HepG2 (cell line): ENCODE data around the gene TGM2. TPM values are rescaled to one million over a fixed set of nuclear protein-coding genes. Genes with fewer than 3 reads are reported as not detected.

Experiments used
- ATAC-seq: fragments of 200-7000 bp; cut with Tn5 transposase; 3 replicates; pipeline ENCODE4 v1.9.1; 2020; ENCODE audit warnings: mild to moderate bottlenecking, moderate library complexity
- BruUV-seq: library from RNA; stranded (reverse); fragments of 400-500 nt; replicated peaks from 2 replicates; lab custom pipeline; 2021; lab: Mats Ljungman, UMichigan
- CTCF ChIA-PET: fragments of 300-600 bp; formaldehyde crosslinking; extraction: SDS; loops from one replicate; lab custom pipeline; 2021; ENCODE audit warnings: low total read pairs, inconsistent platforms, low intra/inter-chr PET ratio; lab: Yijun Ruan, JAX
- POLR2A ChIA-PET: fragments of 350-600 bp; sonication (Branson Sonifier 250); formaldehyde crosslinking; loops from one replicate; lab custom pipeline; 2020; ENCODE audit warnings: antibody characterized with exemption, inconsistent platforms; lab: Yijun Ruan, JAX
- DNase-seq: peaks from one replicate; pipeline ENCODE4 v3.0.0-alpha.2; 2015; ENCODE audit warnings: low spot score
- FAIRE-seq: peaks from 3 replicates; lab custom pipeline; 2011; peaks lifted over from hg19 to GRCh38; lab: Jason Lieb, UNC
- H2AFZ ChIP-seq: one replicate; pipeline ENCODE4 v1.6.1; 2011; ENCODE audit warnings: low read length, inconsistent platforms
- H3K27ac ChIP-seq: fragments of 300-600 bp; 3 replicates; pipeline ENCODE4 v1.8.0; 2011; ENCODE audit warnings: mixed run types, mild to moderate bottlenecking, mixed read lengths, low read length, inconsistent platforms; ENCODE audit not compliant: insufficient read depth; ENCODE audit errors: extremely low read length
- H3K27me3 ChIP-seq, 2 experiments: fragments of 200-600 bp in 1 of 2; 2 replicates in 1 of 2; 3 replicates in 1 of 2; pipeline versions ENCODE4 v1.6.0 to v1.8.0; 2011; ENCODE audit warnings: low read length in 2 of 2, mild to moderate bottlenecking in 2 of 2, moderate library complexity in 2 of 2, inconsistent platforms in 1 of 2; ENCODE audit not compliant: insufficient read depth in 2 of 2, control insufficient read depth in 1 of 2
- H3K36me3 ChIP-seq, 2 experiments: fragments of 200-600 bp in 1 of 2; replicated peaks in 1 of 2; 2 replicates in 1 of 2; 3 replicates in 1 of 2; pipeline versions ENCODE4 v1.5.1 to v1.8.0; 2011; ENCODE audit warnings: low read length in 2 of 2, inconsistent platforms in 1 of 2; ENCODE audit not compliant: insufficient read depth in 2 of 2, control insufficient read depth in 1 of 2
- H3K4me1 ChIP-seq: 2 replicates; pipeline ENCODE4 v1.5.1; 2012; ENCODE audit warnings: low read length, inconsistent platforms; ENCODE audit not compliant: insufficient read depth
- H3K4me2 ChIP-seq: 2 replicates; pipeline ENCODE4 v1.6.0; 2011; ENCODE audit warnings: low read depth, low read length, inconsistent platforms
- H3K4me3 ChIP-seq, 3 experiments: fragments of 200-600 bp in 1 of 3; sonication (generic), shearing (Covaris generic) in 1 of 3; replicated peaks in 1 of 3; 2 replicates each; pipeline ENCODE4 v1.5.1; 2011 to 2016; ENCODE audit warnings: low read length in 3 of 3, inconsistent platforms in 2 of 3, low read depth in 2 of 3, mild to moderate bottlenecking in 2 of 3, control low read depth in 1 of 3, mixed read lengths in 1 of 3; ENCODE audit not compliant: insufficient read depth in 1 of 3
- H3K79me2 ChIP-seq: one replicate; pipeline ENCODE4 v1.6.1; 2011; ENCODE audit warnings: low read length, inconsistent platforms; ENCODE audit not compliant: insufficient read depth
- H3K9ac ChIP-seq: 2 replicates; pipeline ENCODE4 v1.6.0; 2011; ENCODE audit warnings: mild to moderate bottlenecking, low read depth, low read length, inconsistent platforms; ENCODE audit not compliant: insufficient read depth
- H3K9me3 ChIP-seq: 2 replicates; pipeline ENCODE4 v1.5.1; 2012; ENCODE audit warnings: mild to moderate bottlenecking, low read length
- H4K20me1 ChIP-seq: 2 replicates; pipeline ENCODE4 v1.6.0; 2011; ENCODE audit warnings: inconsistent platforms, mild to moderate bottlenecking, low read length, moderate library complexity; ENCODE audit not compliant: insufficient read depth
- KMT2A ChIP-seq: sonication (generic); formaldehyde crosslinking; IDR thresholded peaks from 2 replicates; pipeline ENCODE4 v1.4.0; 2020; ENCODE audit warnings: missing genetic modification reagents
- ZBTB38 ChIP-seq: sonication (generic); formaldehyde crosslinking; IDR thresholded peaks from 2 replicates; pipeline ENCODE4 v1.5.1; 2020; ENCODE audit warnings: mild to moderate bottlenecking, missing genetic modification reagents
- ZNF737 ChIP-seq: sonication (generic); formaldehyde crosslinking; IDR thresholded peaks from 2 replicates; pipeline ENCODE4 v1.5.0; 2020; ENCODE audit warnings: missing genetic modification reagents, mild to moderate bottlenecking, borderline replicate concordance
- ZNF768 ChIP-seq: sonication (generic); formaldehyde crosslinking; IDR thresholded peaks from 2 replicates; pipeline ENCODE4 v1.4.0; 2020; ENCODE audit warnings: missing genetic modification reagents
- ZNF782 ChIP-seq: sonication (generic); formaldehyde crosslinking; IDR thresholded peaks from 2 replicates; pipeline ENCODE4 v1.4.0; 2020; ENCODE audit warnings: missing genetic modification reagents, mild to moderate bottlenecking, borderline replicate concordance
- WGBS: methylation state at CpG from one replicate; pipeline ENCODE4 v1.1.6; 2017; ENCODE audit warnings: low lambda C conversion rate; 5-methylcytosine and 5-hydroxymethylcytosine counted together
- in situ Hi-C: cut with HindIII; loops from 2 replicates; pipeline ENCODE4 v1.10.0; 2017; ENCODE audit warnings: low pct_unique_long_range_greater_than_20kb; ENCODE audit not compliant: extremely low pct_ligation_motif_present
- intact Hi-C: fragments of 100-400 bp; cut with micrococcal nuclease; formaldehyde crosslinking; loops from one replicate; pipeline ENCODE4 v1.10.0; 2022; ENCODE audit not compliant: unreplicated experiment
- polyA plus RNA-seq, 8 experiments: library from polyadenylated mRNA; depleted of rRNA in 3 of 8; stranded (reverse) in 7 of 8; unstranded in 1 of 8; fragments of >200 nt; fragmentation: Illumina TruSeq in 4 of 8; extraction: Trizol in 4 of 8; gene quantifications; 2 replicates each; pipeline versions ENCODE4 v1.2.1 to v1.2.3, GENCODE V29; 2011 to 2016; ENCODE audit warnings: low read depth in 4 of 8, missing spikeins in 1 of 8, mixed read lengths in 1 of 8; ENCODE audit not compliant: insufficient read depth in 1 of 8
- total RNA-seq, 5 experiments: library from RNA; depleted of rRNA; stranded (reverse); fragments of >200 nt; fragmentation: Illumina TruSeq; extraction: Trizol; gene quantifications; 2 replicates each; pipeline ENCODE4 v1.2.3, GENCODE V29; 2016; ENCODE audit warnings: low read depth in 1 of 5
- TF ChIP-seq, protein P1 (sequence below): sonication (generic); formaldehyde crosslinking; IDR thresholded peaks from 2 replicates; pipeline ENCODE4 v1.8.0; 2022; ENCODE audit warnings: mild to moderate bottlenecking, missing genetic modification reagents; ENCODE audit not compliant: insufficient replicate concordance

The TGM2 gene
- total and polyA plus RNA-seq, 2 of the 13 experiments (the other 11 are each of a cell fraction or from before 2014, with no cell fraction given) = 4.2 to 46.4 TPM

DNA sequence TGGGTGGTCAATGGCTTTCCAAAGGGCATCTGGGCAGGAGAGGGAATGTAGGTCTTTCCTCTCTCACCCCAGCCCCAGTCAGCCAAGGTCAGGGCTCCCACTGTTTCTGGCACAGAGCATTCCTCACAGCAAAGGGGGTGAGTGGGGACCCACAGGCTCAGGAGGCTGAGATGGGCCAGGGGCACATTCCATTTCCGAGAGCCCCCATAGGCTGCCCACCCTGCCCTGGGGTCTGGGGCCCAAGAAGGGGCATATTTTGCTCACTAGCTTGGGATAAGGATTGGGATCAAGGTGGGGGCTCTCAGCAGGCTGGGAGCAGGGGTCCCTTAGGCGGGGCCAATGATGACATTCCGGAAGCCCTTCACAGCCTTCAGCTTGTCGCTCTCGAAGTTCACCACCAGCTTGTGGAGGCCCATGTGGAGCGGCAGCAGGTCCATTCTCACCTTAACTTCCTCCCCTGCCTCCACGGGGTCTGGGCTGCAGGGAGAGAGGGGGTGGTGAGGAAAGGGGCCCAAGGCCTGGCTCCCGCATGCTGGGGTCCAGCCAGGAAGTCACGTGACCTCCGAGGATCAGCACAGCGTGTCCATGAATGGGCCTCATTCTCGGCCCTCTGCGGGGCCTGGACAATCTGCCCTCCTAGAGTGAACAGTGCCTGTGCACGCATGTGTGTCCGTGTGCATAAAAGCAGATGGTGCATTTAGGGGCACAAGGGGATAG lies 35.0 kb downstream of the TGM2 start:
- Histone ChIP-seq H4K20me1 (no peaks in the 10 kb centered on the region), H3K79me2 (no peaks in the 10 kb centered on the region), H3K9me3 (no peaks in the 10 kb centered on the region), H3K4me1 (peaks cover 72% of the 10 kb centered on the region), H2AFZ (no peak overlapping the region), H3K27me3 (no peaks in the 10 kb centered on the region), H3K4me2 (no peak overlapping the region), H3K36me3 (no peaks in the 10 kb centered on the region), H3K27ac (no peak overlapping the region), H3K9ac (no peak overlapping the region), H3K4me3 (no peak overlapping the region)
- intact Hi-C loops = no loop called here
- ChIA-PET CTCF (no interaction called here), POLR2A (interaction anchor here (1.6 kb wide), 1 partner anchor 14 kb away, joined by 7 read pairs; no protein-coding TSS in a partner anchor)
- DNase-seq (no peak), FAIRE-seq (no peak), ATAC-seq (no peak)
- no TSS peak for BruUV-seq
- in situ Hi-C loops = no loop called here
- TF ChIP-seq ZNF768 (0 out of 2 replicates have a peak, but pooled peaks have one; percentile 13), ZBTB38 (peak; percentile 39; the same call in 1 of the 2 replicates), ZNF737 (CRISPR knock-in tag) (no peak), ZNF782 (0 out of 2 replicates have a peak, but pooled peaks have one; percentile 38), KMT2A (CRISPR knock-in tag) (no peak)
- TF ChIP-seq, protein P1, sequence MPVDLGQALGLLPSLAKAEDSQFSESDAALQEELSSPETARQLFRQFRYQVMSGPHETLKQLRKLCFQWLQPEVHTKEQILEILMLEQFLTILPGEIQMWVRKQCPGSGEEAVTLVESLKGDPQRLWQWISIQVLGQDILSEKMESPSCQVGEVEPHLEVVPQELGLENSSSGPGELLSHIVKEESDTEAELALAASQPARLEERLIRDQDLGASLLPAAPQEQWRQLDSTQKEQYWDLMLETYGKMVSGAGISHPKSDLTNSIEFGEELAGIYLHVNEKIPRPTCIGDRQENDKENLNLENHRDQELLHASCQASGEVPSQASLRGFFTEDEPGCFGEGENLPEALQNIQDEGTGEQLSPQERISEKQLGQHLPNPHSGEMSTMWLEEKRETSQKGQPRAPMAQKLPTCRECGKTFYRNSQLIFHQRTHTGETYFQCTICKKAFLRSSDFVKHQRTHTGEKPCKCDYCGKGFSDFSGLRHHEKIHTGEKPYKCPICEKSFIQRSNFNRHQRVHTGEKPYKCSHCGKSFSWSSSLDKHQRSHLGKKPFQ (CRISPR knock-in tag) = no peak
- WGBS = 92% methylated on average over 14 of the region's 15 CpGs
